DMS153 treated with DMSO at 0.1 percent for 48 hours (cell line): Measurements from ENCODE around the gene SLIT3.

ENCODE experiments used
- DNase-seq: peaks from one replicate; lab custom pipeline; 2025; ENCODE audit not compliant: unreplicated experiment; lab: John Stamatoyannopoulos, UW

The SLIT3 gene

GRCh38 chr5:169300468-169301385 lies at the start of gene SLIT3:
Gene SLIT3, minus strand, starts transcription at chr5:169301139. Its CDS starts 430 bp downstream, at chr5:169300709.
- DNase-seq: no peak

- DNase-seq: no peak
These were observed 49.1 kb upstream of the SLIT3 start for GRCh38 chr5:169350016-169350415.

GRCh38 chr5:169347786-169348185 lies 46.8 kb upstream of the SLIT3 start:
- DNase-seq: no peak

GRCh38 chr5:169344629-169345028 lies 43.7 kb upstream of the SLIT3 start:
- no peak for DNase-seq

- no peak for DNase-seq
These were observed 42.8 kb upstream of the SLIT3 start for GRCh38 chr5:169343766-169344165.

- DNase-seq: no peak
These were observed 40.6 kb upstream of the SLIT3 start for GRCh38 chr5:169341556-169341955.

- DNase-seq: no peak
These were observed 38.9 kb upstream of the SLIT3 start for GRCh38 chr5:169339869-169340268.

GRCh38 chr5:169336242-169336641 lies 35.3 kb upstream of the SLIT3 start:
- no peak for DNase-seq

GRCh38 chr5:169335806-169336205 lies 34.9 kb upstream of the SLIT3 start:
- DNase-seq: no peak

- no peak for DNase-seq
These were observed 32.6 kb upstream of the SLIT3 start for GRCh38 chr5:169333518-169333917.

- DNase-seq: no peak
These were observed 30.4 kb upstream of the SLIT3 start for GRCh38 chr5:169331292-169331852.

- DNase-seq: no peak
These were observed 27.5 kb upstream of the SLIT3 start for GRCh38 chr5:169328401-169328800.

GRCh38 chr5:169325273-169325672 lies 24.3 kb upstream of the SLIT3 start:
- DNase-seq: no peak

- no peak for DNase-seq
These were observed 17.6 kb upstream of the SLIT3 start for GRCh38 chr5:169318556-169318955.

- DNase-seq: no peak
These were observed 6.7 kb upstream of the SLIT3 start for GRCh38 chr5:169307646-169308045.

GRCh38 chr5:169305366-169305765 lies 4.4 kb upstream of the SLIT3 start:
- no peak for DNase-seq

GRCh38 chr5:169304175-169304574 lies 3.2 kb upstream of the SLIT3 start:
- no peak for DNase-seq

- no peak for DNase-seq
These were observed 2.2 kb upstream of the SLIT3 start for GRCh38 chr5:169303119-169303515.

GRCh38 chr5:169302491-169303118 lies 1.7 kb upstream of the SLIT3 start:
- DNase-seq: peak; percentile 1

- DNase-seq: no peak
These were observed 1.0 kb upstream of the SLIT3 start for GRCh38 chr5:169301986-169302385.

GRCh38 chr5:169301386-169301934 lies 521 bp upstream of the SLIT3 start:
- no peak for DNase-seq
